Stomach (tissue), 9 donors: ENCODE data around the gene CCDC14. TPM values are rescaled to one million over a fixed set of nuclear protein-coding genes. Genes with fewer than 3 reads are reported as not detected.

Experiments used
- DNase-seq, 2 donors: peaks; one replicate each; pipeline versions ENCODE4 v3.0.0 to v3.0.0-alpha.2; 2013 to 2019
- H3K27ac ChIP-seq, 5 donors: fragments of 200-600 bp in 4 of 5; sonication (generic) in 4 of 5; one replicate each; pipeline ENCODE4 v1.5.1; 2013 to 2019; ENCODE audit warnings: mild to moderate bottlenecking in 1 of 5, moderate library complexity in 1 of 5
- H3K27me3 ChIP-seq, 3 donors: fragments of 200-600 bp; sonication (generic); one replicate each; pipeline ENCODE4 v1.5.1; 2017 to 2019; ENCODE audit warnings: mixed run types in 1 of 3
- H3K36me3 ChIP-seq, 4 donors: fragments of 200-600 bp; sonication (generic); 1 replicate in 3 of 4; 2 replicates in 1 of 4; pipeline ENCODE4 v1.5.1; 2016 to 2019
- H3K4me1 ChIP-seq, 4 donors: fragments of 200-600 bp; sonication (generic); one replicate each; pipeline ENCODE4 v1.5.1; 2016 to 2019
- H3K4me3 ChIP-seq, 4 donors: fragments of 200-600 bp; sonication (generic) in 3 of 4; one replicate each; pipeline ENCODE4 v1.5.1; 2016 to 2019; ENCODE audit warnings: mild to moderate bottlenecking in 1 of 4
- H3K9me3 ChIP-seq, 4 donors: fragments of 200-600 bp; sonication (generic); one replicate each; pipeline ENCODE4 v1.5.1; 2016 to 2019
- EP300 ChIP-seq: sonication (generic); formaldehyde crosslinking; IDR thresholded peaks from one replicate; pipeline ENCODE4 v1.6.1; 2017; ENCODE audit warnings: antibody characterized with exemption
- POLR2A ChIP-seq, 4 donors: fragments of 450-650 bp; IDR thresholded peaks; one replicate each; pipeline ENCODE4 v1.6.1; 2016; ENCODE audit warnings: antibody characterized with exemption in 4 of 4, control low read depth in 2 of 4, mild to moderate bottlenecking in 1 of 4, moderate library complexity in 1 of 4
- POLR2AphosphoS5 ChIP-seq, 3 donors: sonication (generic); formaldehyde crosslinking; IDR thresholded peaks; one replicate each; pipeline ENCODE4 v1.6.1; 2016; ENCODE audit warnings: antibody characterized with exemption in 3 of 3
- WGBS, 5 donors: extraction: QIAGEN DNeasy Blood & Tissue Kit in 3 of 5; methylation state at CpG; one replicate each; pipeline versions ENCODE4 v1.1.5 to v1.1.7; 2013 to 2018; 5-methylcytosine and 5-hydroxymethylcytosine counted together
- intact Hi-C: fragments of 100-400 bp; cut with DNase I; formaldehyde crosslinking; loops from one replicate; pipeline ENCODE4 v1.15.1; 2023; ENCODE audit warnings: low total_unique reads
- polyA plus RNA-seq, 3 donors: library from polyadenylated mRNA; stranded (reverse); fragments of 200-250 nt; gene quantifications; one replicate each; pipeline ENCODE4 v1.2.3, GENCODE V29; 2013
- total RNA-seq, 5 donors: library from RNA; depleted of rRNA; stranded (reverse); fragments of >200 nt; gene quantifications; one replicate each; pipeline versions ENCODE4 v1.1.0 to v1.2.3, GENCODE V29; 2014 to 2016
- TF ChIP-seq, protein P1 (sequence below), 7 experiments: fragments of 450-650 bp in 4 of 7; fragments of 200-600 bp in 3 of 7; sonication (generic) in 3 of 7; IDR thresholded peaks; one replicate each; pipeline ENCODE4 v1.5.1; 2016 to 2019; ENCODE audit warnings: antibody characterized with exemption in 7 of 7, control low read depth in 2 of 7, mild to moderate bottlenecking in 1 of 7
- donor health status: healthy with polysubstance abuse.
- donor health status: Bipolar disorder and iron deficiency.
- donor health status: healthy.

CCDC14 gene
- total and polyA plus RNA-seq, 8 donors: 3.9 to 127 (median 61.1) TPM

DNA sequence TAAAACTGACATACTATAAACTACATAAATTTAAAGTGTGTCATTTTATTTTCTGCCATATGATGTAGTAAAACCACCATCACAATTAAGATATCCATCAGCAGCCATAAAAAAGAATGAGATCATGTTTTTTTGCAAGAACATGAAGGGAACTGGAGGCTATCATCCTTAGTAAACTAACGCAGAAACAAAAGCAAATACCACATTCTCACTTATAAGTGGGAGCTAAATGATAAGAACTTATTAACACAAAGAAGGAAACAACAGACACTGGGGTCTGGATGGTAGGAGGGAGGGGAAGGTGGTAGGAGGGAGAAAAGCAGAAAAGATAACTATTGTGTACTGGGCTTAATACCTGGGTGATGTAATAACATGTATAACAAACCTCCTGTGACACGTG lies 24.6 kb downstream of the CCDC14 start:
- no peaks in the 10 kb centered on the region for H3K9me3 ChIP-seq
- intact Hi-C loops: no loop called here
- H3K27me3 ChIP-seq: no peaks in the 10 kb centered on the region
- H3K4me1 ChIP-seq: no peaks in the 10 kb centered on the region
- TF ChIP-seq EP300 (no peak), POLR2A (IDR thresholded peaks at IDR 0.05) (no peak)
- TF ChIP-seq, protein P1, sequence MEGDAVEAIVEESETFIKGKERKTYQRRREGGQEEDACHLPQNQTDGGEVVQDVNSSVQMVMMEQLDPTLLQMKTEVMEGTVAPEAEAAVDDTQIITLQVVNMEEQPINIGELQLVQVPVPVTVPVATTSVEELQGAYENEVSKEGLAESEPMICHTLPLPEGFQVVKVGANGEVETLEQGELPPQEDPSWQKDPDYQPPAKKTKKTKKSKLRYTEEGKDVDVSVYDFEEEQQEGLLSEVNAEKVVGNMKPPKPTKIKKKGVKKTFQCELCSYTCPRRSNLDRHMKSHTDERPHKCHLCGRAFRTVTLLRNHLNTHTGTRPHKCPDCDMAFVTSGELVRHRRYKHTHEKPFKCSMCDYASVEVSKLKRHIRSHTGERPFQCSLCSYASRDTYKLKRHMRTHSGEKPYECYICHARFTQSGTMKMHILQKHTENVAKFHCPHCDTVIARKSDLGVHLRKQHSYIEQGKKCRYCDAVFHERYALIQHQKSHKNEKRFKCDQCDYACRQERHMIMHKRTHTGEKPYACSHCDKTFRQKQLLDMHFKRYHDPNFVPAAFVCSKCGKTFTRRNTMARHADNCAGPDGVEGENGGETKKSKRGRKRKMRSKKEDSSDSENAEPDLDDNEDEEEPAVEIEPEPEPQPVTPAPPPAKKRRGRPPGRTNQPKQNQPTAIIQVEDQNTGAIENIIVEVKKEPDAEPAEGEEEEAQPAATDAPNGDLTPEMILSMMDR (IDR thresholded peaks at IDR 0.05): no peak
- no peak overlapping the region for H3K27ac ChIP-seq
- 39 to 70% (median 49%) methylated on average over 2 of the region's 2 CpGs for WGBS, 5 donors
- no peak for DNase-seq
- H3K4me3 ChIP-seq: no peak overlapping the region
- H3K36me3 ChIP-seq: peaks cover 3 to 26% (median 21%) of the 10 kb centered on the region in 4 donors

DNA sequence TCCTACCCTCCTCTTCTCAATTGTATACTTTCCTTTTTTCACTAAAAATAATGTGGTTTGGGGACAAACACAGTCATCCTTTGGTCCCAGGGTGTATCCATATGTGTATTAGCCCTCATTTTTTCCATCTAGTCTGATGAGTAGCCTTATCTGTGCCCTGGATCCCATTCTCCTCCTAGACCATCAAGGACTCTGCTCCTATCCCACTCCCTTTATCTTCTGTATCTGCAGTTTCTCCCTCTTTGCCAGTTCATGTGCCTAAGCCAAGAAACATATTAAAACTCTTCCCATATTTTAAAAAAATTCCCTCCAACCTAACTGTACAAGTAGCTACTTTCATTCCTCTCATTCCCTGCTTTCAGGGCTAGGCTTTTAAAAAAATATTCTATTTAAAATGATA lies 25.2 kb downstream of the CCDC14 start:
- intact Hi-C loops: no loop called here
- Histone ChIP-seq H3K27me3 (no peaks in the 10 kb centered on the region), H3K27ac (no peak overlapping the region), H3K4me3 (no peak overlapping the region), H3K9me3 (no peaks in the 10 kb centered on the region), H3K4me1 (no peaks in the 10 kb centered on the region), H3K36me3 (peaks cover 6 to 32% (median 26%) of the 10 kb centered on the region in 4 donors)
- no peak for DNase-seq
- TF ChIP-seq, protein P1 (IDR thresholded peaks at IDR 0.05): no peak
- TF ChIP-seq POLR2A (IDR thresholded peaks at IDR 0.05) (no peak), POLR2AphosphoS5 (IDR thresholded peaks at IDR 0.05) (no peak), EP300 (no peak)

DNA sequence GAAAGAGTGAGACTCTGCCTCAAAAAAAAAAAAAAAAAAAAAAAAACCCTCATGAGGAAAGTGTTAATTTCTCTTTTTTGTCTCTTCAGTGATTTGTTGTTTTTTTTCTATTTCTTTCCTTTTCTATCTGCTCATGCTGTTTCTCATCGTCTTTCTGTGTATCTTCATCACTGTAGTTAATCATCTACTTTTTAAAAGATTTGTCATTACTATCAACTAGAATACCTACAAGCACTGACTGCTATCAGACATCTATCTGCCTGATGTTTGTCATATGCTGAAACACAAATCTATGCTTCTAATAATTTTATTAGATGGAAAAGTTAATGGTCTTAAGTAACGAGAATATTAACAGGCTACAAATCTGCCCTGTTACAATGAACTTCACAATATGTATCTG lies 26.8 kb downstream of the CCDC14 start:
- TF ChIP-seq EP300 (no peak), POLR2A (IDR thresholded peaks at IDR 0.05) (no peak), POLR2AphosphoS5 (IDR thresholded peaks at IDR 0.05) (no peak)
- TF ChIP-seq, protein P1 (IDR thresholded peaks at IDR 0.05): no peak
- no peak overlapping the region for H3K27ac ChIP-seq
- intact Hi-C loops: no loop called here
- H3K27me3 ChIP-seq: no peaks in the 10 kb centered on the region
- DNase-seq: no peak
- H3K9me3 ChIP-seq: no peaks in the 10 kb centered on the region
- no peaks in the 10 kb centered on the region for H3K4me1 ChIP-seq
- no peak overlapping the region for H3K4me3 ChIP-seq
- WGBS, 5 donors: 73 to 84% (median 81%) methylated on average over 2 of the region's 2 CpGs
- peaks cover 9 to 47% (median 38%) of the 10 kb centered on the region in 4 donors for H3K36me3 ChIP-seq

DNA sequence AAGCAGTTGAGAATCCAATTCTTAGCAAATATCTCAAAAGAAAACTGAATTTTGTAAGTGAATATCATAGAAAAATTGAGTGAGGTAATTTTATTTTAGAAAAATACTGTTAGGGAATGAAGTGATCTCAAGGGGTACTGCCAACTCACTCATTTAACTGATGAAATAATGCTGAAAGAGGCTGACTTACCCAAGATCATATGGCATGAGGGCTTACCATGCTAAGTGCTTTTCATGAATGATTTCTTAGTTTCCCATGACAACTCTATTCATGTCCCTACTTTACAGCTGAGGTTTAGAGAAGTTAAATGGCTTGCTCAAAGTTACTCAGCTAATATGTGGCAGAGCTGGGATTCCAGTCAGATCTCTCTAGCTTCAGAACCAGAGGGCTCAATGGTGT lies 30.6 kb downstream of the CCDC14 start:
- H3K4me3 ChIP-seq: no peak overlapping the region
- no peak for DNase-seq
- H3K36me3 ChIP-seq: peaks cover 9 to 69% (median 46%) of the 10 kb centered on the region in 4 donors
- H3K27me3 ChIP-seq: no peaks in the 10 kb centered on the region
- no peaks in the 10 kb centered on the region for H3K9me3 ChIP-seq
- intact Hi-C loops: no loop called here
- no peak overlapping the region for H3K27ac ChIP-seq
- no peaks in the 10 kb centered on the region for H3K4me1 ChIP-seq
- no peak for TF ChIP-seq POLR2AphosphoS5 (IDR thresholded peaks at IDR 0.05)
- TF ChIP-seq, protein P1 (IDR thresholded peaks at IDR 0.05): no peak
- TF ChIP-seq POLR2A (IDR thresholded peaks at IDR 0.05): no peak
- TF ChIP-seq EP300: no peak
